ENCODE measurements around the gene LDB3.

LDB3 gene

DNA sequence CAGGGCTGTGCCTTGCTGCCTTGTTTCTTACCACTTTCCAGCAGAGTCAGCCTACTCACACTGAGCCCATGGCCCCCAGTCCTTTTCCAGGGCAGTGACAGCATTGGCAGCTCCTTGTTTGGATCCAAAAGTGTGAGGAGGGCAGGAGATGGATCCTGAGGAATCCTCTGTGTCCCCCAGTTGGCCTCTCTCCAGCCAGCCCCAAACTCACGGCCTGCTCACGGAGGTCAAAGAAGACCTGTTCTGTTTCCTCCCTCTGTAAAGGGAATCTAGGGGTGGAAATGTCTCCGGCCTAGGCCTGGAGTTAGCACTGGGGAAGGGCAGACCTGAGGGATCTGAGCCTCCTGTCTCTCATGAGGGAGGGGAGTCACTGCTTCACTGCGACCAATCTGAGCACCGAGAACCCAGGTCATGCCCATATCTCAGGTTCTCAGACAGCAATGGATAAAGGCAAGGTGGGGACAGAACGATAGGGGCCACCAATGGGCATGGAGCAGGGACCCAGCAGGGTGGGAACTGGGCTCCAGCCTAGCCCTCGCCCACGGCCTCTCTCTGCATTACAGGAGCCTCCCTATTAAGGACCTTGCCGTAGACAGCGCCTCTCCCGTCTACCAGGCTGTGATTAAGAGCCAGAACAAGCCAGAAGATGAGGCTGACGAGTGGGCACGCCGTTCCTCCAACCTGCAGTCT, 23.2 kb downstream of the LDB3 start:
- H3K4me1 ChIP-seq (ENCODE audit: control insufficient read depth in 5 of 5, insufficient read depth in 5 of 5, low read length in 5 of 5) = peaks cover 0 to 29% (median 22%) of the 10 kb centered on the region in 5 donors
- H3K9ac ChIP-seq (ENCODE audit: low read length in 5 of 5) = no peak overlapping the region
- H3K4me3 ChIP-seq (ENCODE audit: low read depth in 1 of 5, low read length in 5 of 5) = no peak overlapping the region
- no peaks in the 10 kb centered on the region for H3K36me3 ChIP-seq (ENCODE audit: control insufficient read depth in 5 of 5, insufficient read depth in 5 of 5, low read length in 5 of 5)
- H3K27me3 ChIP-seq (ENCODE audit: control insufficient read depth in 5 of 5, insufficient read depth in 4 of 5, low read length in 5 of 5) = peaks cover 0 to 13% (median 3%) of the 10 kb centered on the region in 5 donors
- H3K9me3 ChIP-seq (ENCODE audit: control insufficient read depth in 5 of 5, low read length in 5 of 5) = no peaks in the 10 kb centered on the region
- H3K27ac ChIP-seq (ENCODE audit: low read depth, low read length) = no peak overlapping the region

DNA sequence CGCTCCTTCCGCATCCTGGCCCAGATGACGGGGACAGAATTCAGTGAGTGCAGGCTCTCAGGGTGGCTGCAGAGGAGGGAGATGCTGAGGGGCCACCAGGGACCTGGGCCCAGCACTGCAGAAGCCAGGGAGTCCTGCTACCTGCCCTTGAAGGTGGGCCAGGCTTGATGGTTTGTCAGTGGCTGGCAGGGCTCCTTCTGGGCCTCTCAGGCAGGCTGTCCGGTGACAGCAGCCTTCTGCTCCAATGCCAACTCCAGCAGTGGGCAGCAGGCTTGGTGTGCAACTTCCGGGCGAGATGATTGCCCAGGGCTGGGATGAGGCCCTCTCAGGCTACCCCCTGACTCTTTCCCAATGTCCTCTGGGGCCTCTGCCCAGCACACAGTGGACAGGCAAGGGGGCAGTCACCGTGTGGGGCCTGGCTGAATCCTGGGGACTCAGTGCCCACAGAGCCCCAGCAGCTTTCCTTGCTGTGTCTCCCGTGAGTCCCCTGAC, 23.8 kb downstream of the LDB3 start:
- Histone ChIP-seq H3K9ac (ENCODE audit: low read length in 5 of 5) (no peak overlapping the region), H3K27ac (ENCODE audit: low read depth, low read length) (no peak overlapping the region), H3K36me3 (ENCODE audit: control insufficient read depth in 5 of 5, insufficient read depth in 5 of 5, low read length in 5 of 5) (no peaks in the 10 kb centered on the region), H3K4me3 (ENCODE audit: low read depth in 1 of 5, low read length in 5 of 5) (no peak overlapping the region), H3K4me1 (ENCODE audit: control insufficient read depth in 5 of 5, insufficient read depth in 5 of 5, low read length in 5 of 5) (peaks cover 0 to 29% (median 22%) of the 10 kb centered on the region in 5 donors), H3K27me3 (ENCODE audit: control insufficient read depth in 5 of 5, insufficient read depth in 4 of 5, low read length in 5 of 5) (peaks cover 0 to 11% (median 3%) of the 10 kb centered on the region in 5 donors), H3K9me3 (ENCODE audit: control insufficient read depth in 5 of 5, low read length in 5 of 5) (no peaks in the 10 kb centered on the region)

DNA sequence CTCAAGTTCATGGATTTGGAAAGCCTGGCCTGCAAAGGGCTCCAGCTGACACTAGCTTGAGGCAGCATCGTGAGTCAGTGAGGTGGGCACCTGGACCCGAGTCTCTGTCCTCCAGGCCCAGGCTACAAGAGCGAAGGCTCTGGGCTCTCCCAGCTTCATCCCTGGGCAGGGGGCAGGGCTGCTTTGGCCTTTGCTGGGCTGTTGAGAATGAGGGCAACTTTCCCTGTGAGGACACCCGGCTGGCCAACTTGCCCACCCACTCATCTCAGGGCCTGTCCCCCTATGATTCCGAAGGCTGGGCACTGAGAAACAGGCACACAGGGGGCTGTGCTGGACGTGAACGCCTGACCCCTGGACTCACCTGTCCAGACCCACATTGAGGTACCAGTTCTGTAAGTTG, 24.4 kb downstream of the LDB3 start:
- Histone ChIP-seq H3K4me1 (ENCODE audit: control insufficient read depth in 5 of 5, insufficient read depth in 5 of 5, low read length in 5 of 5) (peaks cover 0 to 23% (median 19%) of the 10 kb centered on the region in 5 donors), H3K27ac (ENCODE audit: low read depth, low read length) (no peak overlapping the region), H3K27me3 (ENCODE audit: control insufficient read depth in 5 of 5, insufficient read depth in 4 of 5, low read length in 5 of 5) (peaks cover 0 to 11% (median 3%) of the 10 kb centered on the region in 5 donors), H3K9ac (ENCODE audit: low read length in 5 of 5) (no peak overlapping the region), H3K9me3 (ENCODE audit: control insufficient read depth in 5 of 5, low read length in 5 of 5) (no peaks in the 10 kb centered on the region), H3K4me3 (ENCODE audit: low read depth in 1 of 5, low read length in 5 of 5) (no peak overlapping the region), H3K36me3 (ENCODE audit: control insufficient read depth in 5 of 5, insufficient read depth in 5 of 5, low read length in 5 of 5) (no peaks in the 10 kb centered on the region)

DNA sequence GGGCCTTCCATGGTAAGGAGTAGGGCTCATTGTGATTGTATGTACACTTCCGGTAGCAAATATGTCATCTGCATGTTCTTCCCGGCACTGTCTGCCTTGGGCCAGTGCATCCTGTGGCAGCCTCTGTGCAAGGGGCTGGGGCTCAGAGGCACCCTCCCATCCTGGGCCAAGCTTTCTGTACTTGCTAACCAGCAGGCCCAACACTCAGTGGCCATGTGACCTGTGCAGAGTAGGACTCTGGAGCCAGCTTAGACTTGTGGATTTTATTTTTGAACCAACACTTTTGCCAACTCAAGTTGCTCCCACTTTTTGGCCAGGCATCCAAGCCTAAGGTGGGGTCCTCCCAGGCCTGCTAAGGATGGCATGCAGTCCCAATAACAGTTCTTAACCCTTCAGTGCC, 25.0 kb downstream of the LDB3 start:
- peaks cover 0 to 11% (median 3%) of the 10 kb centered on the region in 5 donors for H3K27me3 ChIP-seq (ENCODE audit: control insufficient read depth in 5 of 5, insufficient read depth in 4 of 5, low read length in 5 of 5)
- H3K36me3 ChIP-seq (ENCODE audit: control insufficient read depth in 5 of 5, insufficient read depth in 5 of 5, low read length in 5 of 5) = no peaks in the 10 kb centered on the region
- H3K9me3 ChIP-seq (ENCODE audit: control insufficient read depth in 5 of 5, low read length in 5 of 5) = no peaks in the 10 kb centered on the region
- H3K4me3 ChIP-seq (ENCODE audit: low read depth in 1 of 5, low read length in 5 of 5) = no peak overlapping the region
- H3K9ac ChIP-seq (ENCODE audit: low read length in 5 of 5) = no peak overlapping the region
- peaks cover 0 to 17% (median 13%) of the 10 kb centered on the region in 5 donors for H3K4me1 ChIP-seq (ENCODE audit: control insufficient read depth in 5 of 5, insufficient read depth in 5 of 5, low read length in 5 of 5)
- no peak overlapping the region for H3K27ac ChIP-seq (ENCODE audit: low read depth, low read length)

DNA sequence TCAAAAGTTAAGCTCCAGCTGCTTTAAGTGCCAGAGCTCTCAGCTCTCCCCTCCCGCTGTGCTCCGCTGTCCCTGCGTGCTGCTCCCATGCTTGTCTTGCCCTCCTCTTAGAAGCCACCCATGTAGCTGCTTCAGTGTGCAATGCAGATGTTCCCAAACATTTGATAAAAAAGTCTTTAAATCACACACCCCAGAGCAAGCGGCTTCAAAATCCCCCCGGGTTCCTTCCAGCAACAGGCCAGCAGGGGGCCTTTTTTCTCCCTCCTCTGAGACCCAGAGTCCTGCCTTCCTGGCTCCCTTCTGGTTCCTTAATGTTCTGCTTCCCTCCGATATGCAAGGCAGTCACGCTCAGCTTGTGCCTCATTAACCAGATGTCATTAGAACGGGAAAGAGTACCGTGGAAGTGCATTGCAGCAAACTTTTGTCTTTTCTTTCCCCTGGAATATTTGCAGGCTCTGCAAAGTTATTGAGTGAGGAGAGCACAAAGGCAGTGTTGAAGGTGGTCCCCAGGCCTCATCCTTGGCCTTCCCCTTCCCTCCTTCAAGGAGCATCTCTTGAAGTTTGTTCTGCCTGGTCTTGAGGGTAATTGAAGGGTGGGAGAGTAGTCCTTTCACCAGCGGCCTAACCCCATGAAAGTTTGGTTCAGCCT, 25.5 kb downstream of the LDB3 start:
- Histone ChIP-seq H3K27me3 (ENCODE audit: control insufficient read depth in 5 of 5, insufficient read depth in 4 of 5, low read length in 5 of 5) (peaks cover 0 to 16% (median 3%) of the 10 kb centered on the region in 5 donors), H3K9me3 (ENCODE audit: control insufficient read depth in 5 of 5, low read length in 5 of 5) (no peaks in the 10 kb centered on the region), H3K4me1 (ENCODE audit: control insufficient read depth in 5 of 5, insufficient read depth in 5 of 5, low read length in 5 of 5) (peaks cover 0 to 12% (median 7%) of the 10 kb centered on the region in 5 donors), H3K27ac (ENCODE audit: low read depth, low read length) (no peak overlapping the region), H3K4me3 (ENCODE audit: low read depth in 1 of 5, low read length in 5 of 5) (no peak overlapping the region), H3K9ac (ENCODE audit: low read length in 5 of 5) (no peak overlapping the region), H3K36me3 (ENCODE audit: control insufficient read depth in 5 of 5, insufficient read depth in 5 of 5, low read length in 5 of 5) (no peaks in the 10 kb centered on the region)

DNA sequence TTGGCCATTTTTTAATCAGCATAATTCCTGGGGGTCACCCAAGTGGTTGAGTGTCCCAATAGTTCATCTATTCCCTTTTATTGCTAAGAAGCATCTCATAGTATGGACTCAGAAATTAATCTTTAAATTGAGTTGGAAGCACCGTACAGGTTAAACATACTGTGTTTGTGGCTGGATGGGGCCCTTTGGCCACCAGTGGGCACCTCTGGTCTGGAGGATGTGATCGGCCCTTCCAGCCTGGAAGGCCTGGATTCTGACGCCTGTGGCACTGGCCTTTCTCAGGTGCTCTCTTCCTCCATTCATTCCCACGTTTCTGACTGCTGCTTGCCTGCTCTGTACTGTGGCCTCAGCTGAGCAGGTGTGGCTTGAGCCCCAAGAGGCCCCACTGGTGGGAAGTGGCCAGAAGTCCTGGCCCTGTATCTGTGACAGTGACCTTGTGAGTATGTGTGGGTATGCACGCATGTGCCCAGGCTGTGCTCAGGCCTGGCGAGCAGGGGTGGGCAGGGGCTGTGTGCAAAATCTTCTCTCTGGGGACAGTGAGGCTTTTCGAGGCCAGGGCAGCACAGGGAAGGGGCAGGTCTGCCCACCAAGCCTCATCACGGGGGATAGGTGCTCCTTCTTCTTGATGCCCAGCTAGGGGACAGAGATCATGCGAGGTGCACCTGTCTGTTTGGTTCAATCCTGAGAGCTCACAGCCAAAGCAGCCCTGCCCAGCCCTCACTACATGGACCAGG, 30.1 kb downstream of the LDB3 start:
- Histone ChIP-seq H3K9ac (ENCODE audit: low read length in 5 of 5) (no peak overlapping the region), H3K27ac (ENCODE audit: low read depth, low read length) (no peak overlapping the region), H3K36me3 (ENCODE audit: control insufficient read depth in 5 of 5, insufficient read depth in 5 of 5, low read length in 5 of 5) (no peaks in the 10 kb centered on the region), H3K4me3 (ENCODE audit: low read depth in 1 of 5, low read length in 5 of 5) (no peak overlapping the region), H3K9me3 (ENCODE audit: control insufficient read depth in 5 of 5, low read length in 5 of 5) (no peaks in the 10 kb centered on the region), H3K27me3 (ENCODE audit: control insufficient read depth in 5 of 5, insufficient read depth in 4 of 5, low read length in 5 of 5) (peaks cover 0 to 32% (median 7%) of the 10 kb centered on the region in 5 donors), H3K4me1 (ENCODE audit: control insufficient read depth in 5 of 5, insufficient read depth in 5 of 5, low read length in 5 of 5) (peaks cover 0 to 13% (median 6%) of the 10 kb centered on the region in 5 donors)

DNA sequence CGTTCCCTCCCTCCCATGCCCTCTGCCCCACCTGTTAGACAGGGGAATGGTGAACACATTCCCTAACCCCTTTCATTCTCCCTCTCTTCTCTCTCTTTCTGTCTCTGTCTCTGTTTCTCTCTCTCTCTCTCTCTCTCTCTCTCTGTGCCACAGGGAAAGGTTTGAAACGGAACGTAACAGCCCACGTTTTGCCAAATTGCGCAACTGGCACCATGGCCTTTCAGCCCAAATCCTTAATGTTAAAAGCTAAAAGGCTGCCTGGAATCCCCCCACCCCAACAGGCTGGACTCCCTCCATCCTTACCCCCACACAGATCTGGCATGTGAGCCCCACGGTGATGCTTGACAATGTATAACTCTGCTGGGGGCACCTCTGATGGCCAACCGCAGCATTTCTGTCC, 30.8 kb downstream of the LDB3 start:
- Histone ChIP-seq H3K4me3 (ENCODE audit: low read depth in 1 of 5, low read length in 5 of 5) (no peak overlapping the region), H3K9me3 (ENCODE audit: control insufficient read depth in 5 of 5, low read length in 5 of 5) (no peaks in the 10 kb centered on the region), H3K9ac (ENCODE audit: low read length in 5 of 5) (no peak overlapping the region), H3K4me1 (ENCODE audit: control insufficient read depth in 5 of 5, insufficient read depth in 5 of 5, low read length in 5 of 5) (peaks cover 0 to 6% (median 5%) of the 10 kb centered on the region in 5 donors), H3K27ac (ENCODE audit: low read depth, low read length) (no peak overlapping the region), H3K27me3 (ENCODE audit: control insufficient read depth in 5 of 5, insufficient read depth in 4 of 5, low read length in 5 of 5) (peaks cover 0 to 32% (median 7%) of the 10 kb centered on the region in 5 donors), H3K36me3 (ENCODE audit: control insufficient read depth in 5 of 5, insufficient read depth in 5 of 5, low read length in 5 of 5) (no peaks in the 10 kb centered on the region)

DNA sequence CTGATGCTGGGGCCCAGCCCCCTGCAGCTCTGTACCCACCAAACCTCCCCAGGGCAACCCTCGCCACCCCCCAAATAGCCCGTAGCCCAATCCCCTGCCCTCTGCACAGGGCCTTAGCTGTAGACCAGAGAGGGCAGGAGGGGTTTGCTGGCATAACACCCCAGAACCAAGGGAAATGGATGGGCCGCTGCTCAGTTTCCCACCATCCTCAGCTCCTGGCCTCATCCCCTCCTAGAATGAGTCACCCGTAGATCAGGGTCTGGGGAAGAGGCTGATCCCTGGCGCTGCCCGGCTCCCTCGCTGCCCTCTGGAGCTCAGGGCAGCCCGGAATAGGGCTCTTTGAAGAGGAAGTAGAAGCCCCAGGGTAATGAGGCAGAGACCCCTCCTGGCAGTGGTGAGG, 31.2 kb downstream of the LDB3 start:
- Histone ChIP-seq H3K9ac (ENCODE audit: low read length in 5 of 5) (no peak overlapping the region), H3K4me1 (ENCODE audit: control insufficient read depth in 5 of 5, insufficient read depth in 5 of 5, low read length in 5 of 5) (peaks cover 0 to 6% (median 5%) of the 10 kb centered on the region in 5 donors), H3K27ac (ENCODE audit: low read depth, low read length) (no peak overlapping the region), H3K9me3 (ENCODE audit: control insufficient read depth in 5 of 5, low read length in 5 of 5) (no peaks in the 10 kb centered on the region), H3K27me3 (ENCODE audit: control insufficient read depth in 5 of 5, insufficient read depth in 4 of 5, low read length in 5 of 5) (peaks cover 0 to 32% (median 7%) of the 10 kb centered on the region in 5 donors), H3K4me3 (ENCODE audit: low read depth in 1 of 5, low read length in 5 of 5) (no peak overlapping the region), H3K36me3 (ENCODE audit: control insufficient read depth in 5 of 5, insufficient read depth in 5 of 5, low read length in 5 of 5) (no peaks in the 10 kb centered on the region)

DNA sequence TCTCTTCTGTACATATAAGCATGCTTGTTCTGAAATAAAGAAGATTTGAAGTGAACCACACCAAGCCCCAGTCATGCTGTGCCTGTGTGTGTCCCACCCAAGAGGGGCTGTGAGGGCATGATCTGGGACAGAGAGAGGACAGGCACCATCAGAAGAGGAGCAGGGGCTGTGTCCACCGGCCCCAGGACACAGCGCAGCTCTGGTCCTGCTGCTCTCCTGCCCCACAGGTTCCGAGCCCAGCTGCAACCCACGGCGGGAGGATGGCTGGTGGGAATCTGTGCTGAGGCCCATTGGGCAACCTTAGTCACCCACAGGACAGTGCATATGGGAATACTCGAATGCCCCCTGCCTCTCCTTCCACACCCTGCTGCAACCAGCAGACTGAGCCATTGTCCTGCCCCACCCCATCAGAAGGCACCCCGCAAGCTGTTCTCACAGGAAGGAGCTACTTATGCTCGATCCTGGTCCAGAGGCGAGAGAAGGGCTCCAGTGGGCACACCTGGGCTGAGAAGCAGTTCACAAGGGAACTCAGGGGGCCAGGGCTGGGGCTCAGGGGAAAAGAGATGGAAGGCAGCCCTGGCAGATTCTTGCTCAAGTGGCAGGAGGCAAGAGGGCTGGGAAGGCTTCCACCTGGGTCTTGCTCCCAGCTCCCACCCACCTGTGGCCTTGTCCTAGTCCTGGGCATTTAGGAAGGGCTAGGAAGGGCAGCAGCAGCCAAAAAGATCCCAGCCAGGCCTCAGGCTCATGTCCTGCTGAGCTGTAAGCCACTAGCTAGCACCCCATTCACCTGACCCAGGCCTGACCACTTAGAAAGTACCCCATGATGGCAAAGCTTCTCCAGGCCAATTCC, 31.9 kb downstream of the LDB3 start:
- Histone ChIP-seq H3K27me3 (ENCODE audit: control insufficient read depth in 5 of 5, insufficient read depth in 4 of 5, low read length in 5 of 5) (peaks cover 0 to 32% (median 6%) of the 10 kb centered on the region in 5 donors), H3K4me3 (ENCODE audit: low read depth in 1 of 5, low read length in 5 of 5) (no peak overlapping the region), H3K27ac (ENCODE audit: low read depth, low read length) (no peak overlapping the region), H3K36me3 (ENCODE audit: control insufficient read depth in 5 of 5, insufficient read depth in 5 of 5, low read length in 5 of 5) (no peaks in the 10 kb centered on the region), H3K4me1 (ENCODE audit: control insufficient read depth in 5 of 5, insufficient read depth in 5 of 5, low read length in 5 of 5) (peaks cover 0 to 6% (median 5%) of the 10 kb centered on the region in 5 donors), H3K9ac (ENCODE audit: low read length in 5 of 5) (no peak overlapping the region), H3K9me3 (ENCODE audit: control insufficient read depth in 5 of 5, low read length in 5 of 5) (no peaks in the 10 kb centered on the region)

Measured in subcutaneous abdominal adipose tissue (tissue), 5 donors.